RCC 7860 (cell line): Measurements from ENCODE around the gene CADM3.

Experiments
- DNase-seq: peaks from one replicate; pipeline ENCODE4 v3.0.0-alpha.2; 2015; ENCODE audit warnings: low spot score
- FAIRE-seq: peaks from 2 replicates; lab custom pipeline; 2012; peaks lifted over from hg19 to GRCh38; lab: Jason Lieb, UNC

Gene CADM3

GRCh38 chr1:159248311-159248710 is 76.9 kb downstream of the CADM3 start:
- DNase-seq = no peak
- FAIRE-seq = no peak

GRCh38 chr1:159250638-159251216 is 79.3 kb downstream of the CADM3 start:
- DNase-seq (no peak), FAIRE-seq (no peak)
